ENCODE measurements around the gene ST8SIA4.

ST8SIA4 gene

GRCh38 chr5:100867039-100867562, 36.0 kb downstream of the ST8SIA4 start:
- no peak for DNase-seq (ENCODE audit: low read depth, low spot score)

GRCh38 chr5:100864931-100865330, 38.2 kb downstream of the ST8SIA4 start:
- no peak for DNase-seq (ENCODE audit: low read depth, low spot score)

GRCh38 chr5:100863739-100864138, 39.3 kb downstream of the ST8SIA4 start:
- no peak for DNase-seq (ENCODE audit: low read depth, low spot score)

GRCh38 chr5:100861148-100861547, 41.9 kb downstream of the ST8SIA4 start:
- DNase-seq (ENCODE audit: low read depth, low spot score) = no peak

GRCh38 chr5:100860407-100860806, 42.7 kb downstream of the ST8SIA4 start:
- no peak for DNase-seq (ENCODE audit: low read depth, low spot score)

- no peak for DNase-seq (ENCODE audit: low read depth, low spot score)
Observed at GRCh38 chr5:100858987-100859545, 44.0 kb downstream of the ST8SIA4 start.

GRCh38 chr5:100856462-100856861, 46.6 kb downstream of the ST8SIA4 start:
- no peak for DNase-seq (ENCODE audit: low read depth, low spot score)

- DNase-seq (ENCODE audit: low read depth, low spot score) = no peak
Observed at GRCh38 chr5:100855937-100856430, 47.1 kb downstream of the ST8SIA4 start.

- no peak for DNase-seq (ENCODE audit: low read depth, low spot score)
Observed at GRCh38 chr5:100855295-100855694, 47.8 kb downstream of the ST8SIA4 start.

GRCh38 chr5:100854591-100854990, 48.5 kb downstream of the ST8SIA4 start:
- DNase-seq (ENCODE audit: low read depth, low spot score) = no peak

- no peak for DNase-seq (ENCODE audit: low read depth, low spot score)
Observed at GRCh38 chr5:100853582-100853981, 49.5 kb downstream of the ST8SIA4 start.

- no peak for DNase-seq (ENCODE audit: low read depth, low spot score)
Observed at GRCh38 chr5:100852988-100853449, 50.1 kb downstream of the ST8SIA4 start.

GRCh38 chr5:100852051-100852450, 51.0 kb downstream of the ST8SIA4 start:
- no peak for DNase-seq (ENCODE audit: low read depth, low spot score)

GRCh38 chr5:100846772-100847171, 56.3 kb downstream of the ST8SIA4 start:
- DNase-seq (ENCODE audit: low read depth, low spot score) = no peak

- no peak for DNase-seq (ENCODE audit: low read depth, low spot score)
Observed at GRCh38 chr5:100842080-100842479, 61.0 kb downstream of the ST8SIA4 start.

GRCh38 chr5:100841358-100842076, 61.6 kb downstream of the ST8SIA4 start:
- DNase-seq (ENCODE audit: low read depth, low spot score) = no peak

GRCh38 chr5:100840789-100841188, 62.3 kb downstream of the ST8SIA4 start:
- DNase-seq (ENCODE audit: low read depth, low spot score) = no peak

GRCh38 chr5:100840370-100840769, 62.7 kb downstream of the ST8SIA4 start:
- no peak for DNase-seq (ENCODE audit: low read depth, low spot score)

GRCh38 chr5:100838048-100838473, 65.0 kb downstream of the ST8SIA4 start:
- no peak for DNase-seq (ENCODE audit: low read depth, low spot score)

GRCh38 chr5:100834519-100834918, 68.6 kb downstream of the ST8SIA4 start:
- DNase-seq (ENCODE audit: low read depth, low spot score) = no peak

- no peak for DNase-seq (ENCODE audit: low read depth, low spot score)
Observed at GRCh38 chr5:100832252-100833230, 70.5 kb downstream of the ST8SIA4 start.

GRCh38 chr5:100828898-100829356, 74.2 kb downstream of the ST8SIA4 start:
- no peak for DNase-seq (ENCODE audit: low read depth, low spot score)
